DOHH2 (cell line): ENCODE measurements around the gene PORCN.

Experiments used
- H3F3A ChIP-seq: fragments of 200-600 bp; sonication (generic), shearing (Covaris generic); 2 replicates; pipeline ENCODE4 v1.6.0; 2016; ENCODE audit warnings: antibody characterized with exemption, mild to moderate bottlenecking; ENCODE audit not compliant: control insufficient read depth, insufficient read depth
- H3K27ac ChIP-seq: fragments of 200-600 bp; sonication (generic); 2 replicates; pipeline ENCODE4 v1.5.1; 2014; ENCODE audit warnings: low read depth, mild to moderate bottlenecking, low read length, moderate library complexity
- H3K27me3 ChIP-seq: fragments of 200-600 bp; sonication (generic); 2 replicates; pipeline ENCODE4 v1.6.1; 2014; ENCODE audit warnings: mild to moderate bottlenecking, low read length, mixed read lengths; ENCODE audit not compliant: control insufficient read depth
- H3K36me3 ChIP-seq: fragments of 200-600 bp; sonication (generic); 2 replicates; pipeline ENCODE4 v1.6.1; 2014; ENCODE audit warnings: mild to moderate bottlenecking, low read length, moderate library complexity, mixed read lengths; ENCODE audit not compliant: control insufficient read depth
- H3K4me1 ChIP-seq: fragments of 200-600 bp; sonication (generic); 2 replicates; pipeline ENCODE4 v1.6.1; 2014; ENCODE audit warnings: mild to moderate bottlenecking, low read length, mixed read lengths; ENCODE audit not compliant: control insufficient read depth
- H3K4me2 ChIP-seq: fragments of 200-600 bp; sonication (generic); 2 replicates; pipeline ENCODE4 v1.6.0; 2014; ENCODE audit warnings: mild to moderate bottlenecking, low read length, moderate library complexity
- H3K4me3 ChIP-seq: fragments of 200-600 bp; sonication (generic); 2 replicates; pipeline ENCODE4 v1.5.1; 2014; ENCODE audit warnings: mild to moderate bottlenecking, low read length, mixed read lengths
- H3K79me2 ChIP-seq: fragments of 200-600 bp; sonication (generic); 2 replicates; pipeline ENCODE4 v1.6.1; 2014; ENCODE audit warnings: mild to moderate bottlenecking, low read length, mixed read lengths; ENCODE audit not compliant: control insufficient read depth
- H3K9me2 ChIP-seq: fragments of 200-600 bp; sonication (generic); replicated peaks from 2 replicates; pipeline ENCODE4 v1.6.1; 2014; ENCODE audit warnings: mild to moderate bottlenecking, low read length, mixed read lengths; ENCODE audit not compliant: control insufficient read depth
- H3K9me3 ChIP-seq: fragments of 200-600 bp; sonication (generic); 2 replicates; pipeline ENCODE4 v1.6.1; 2014; ENCODE audit warnings: antibody characterized with exemption, low read length, mixed read lengths; ENCODE audit not compliant: control insufficient read depth, insufficient read depth
- H4K20me1 ChIP-seq: fragments of 200-600 bp; sonication (generic); 2 replicates; pipeline ENCODE4 v1.6.0; 2014; ENCODE audit warnings: low read depth, mild to moderate bottlenecking, antibody characterized with exemption, low read length, moderate library complexity; ENCODE audit not compliant: control insufficient read depth, insufficient read depth
- EZH2phosphoT487 ChIP-seq: fragments of 200-600 bp; sonication (generic); IDR thresholded peaks from 2 replicates; pipeline ENCODE4 v1.6.1; 2017; ENCODE audit warnings: borderline replicate concordance, mild to moderate bottlenecking, antibody characterized with exemption, low read length, moderate library complexity, mixed read lengths
- TF ChIP-seq, protein P1 (sequence below): fragments of 200-600 bp; sonication (generic); IDR thresholded peaks from one replicate; pipeline ENCODE4 v1.5.1; 2014; ENCODE audit warnings: antibody characterized with exemption, mild to moderate bottlenecking, low read depth, low read length; ENCODE audit not compliant: poor library complexity, severe bottlenecking

Gene PORCN

DNA sequence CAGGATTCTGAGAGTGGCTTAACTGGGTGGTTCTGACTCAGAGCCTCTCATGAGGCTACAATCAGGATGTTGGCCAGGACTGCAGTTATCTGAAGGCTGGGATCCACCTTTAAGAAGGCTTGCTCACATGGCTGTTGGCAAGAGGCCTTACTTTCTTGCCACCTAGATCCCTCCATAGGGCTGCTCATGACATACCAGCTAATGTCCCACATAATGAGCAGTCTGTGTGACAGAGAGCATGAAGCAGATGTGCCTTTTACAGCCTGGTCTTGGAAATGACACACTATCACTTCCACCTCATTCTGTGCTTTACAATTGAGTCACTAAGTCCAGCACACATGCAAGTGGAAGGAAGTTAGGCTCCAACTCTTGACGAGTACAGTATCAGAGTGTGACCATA lies 61.2 kb downstream of the PORCN start:
- no peaks in the 10 kb centered on the region for H3K9me3 ChIP-seq
- H3K4me2 ChIP-seq: no peak overlapping the region
- H3K27me3 ChIP-seq: no peaks in the 10 kb centered on the region
- H3K9me2 ChIP-seq: no peaks in the 10 kb centered on the region
- peaks cover 3% of the 10 kb centered on the region; the same call in 1 of the 2 replicates for H3F3A ChIP-seq
- no peak overlapping the region for H3K27ac ChIP-seq
- H3K79me2 ChIP-seq: peaks cover 6% of the 10 kb centered on the region
- H3K36me3 ChIP-seq: peaks cover 5% of the 10 kb centered on the region
- peaks cover 20% of the 10 kb centered on the region for H3K4me1 ChIP-seq
- no peak overlapping the region for H3K4me3 ChIP-seq
- peaks cover under 1% of the 10 kb centered on the region; the same call in 1 of the 2 replicates for H4K20me1 ChIP-seq
- TF ChIP-seq, protein P1, sequence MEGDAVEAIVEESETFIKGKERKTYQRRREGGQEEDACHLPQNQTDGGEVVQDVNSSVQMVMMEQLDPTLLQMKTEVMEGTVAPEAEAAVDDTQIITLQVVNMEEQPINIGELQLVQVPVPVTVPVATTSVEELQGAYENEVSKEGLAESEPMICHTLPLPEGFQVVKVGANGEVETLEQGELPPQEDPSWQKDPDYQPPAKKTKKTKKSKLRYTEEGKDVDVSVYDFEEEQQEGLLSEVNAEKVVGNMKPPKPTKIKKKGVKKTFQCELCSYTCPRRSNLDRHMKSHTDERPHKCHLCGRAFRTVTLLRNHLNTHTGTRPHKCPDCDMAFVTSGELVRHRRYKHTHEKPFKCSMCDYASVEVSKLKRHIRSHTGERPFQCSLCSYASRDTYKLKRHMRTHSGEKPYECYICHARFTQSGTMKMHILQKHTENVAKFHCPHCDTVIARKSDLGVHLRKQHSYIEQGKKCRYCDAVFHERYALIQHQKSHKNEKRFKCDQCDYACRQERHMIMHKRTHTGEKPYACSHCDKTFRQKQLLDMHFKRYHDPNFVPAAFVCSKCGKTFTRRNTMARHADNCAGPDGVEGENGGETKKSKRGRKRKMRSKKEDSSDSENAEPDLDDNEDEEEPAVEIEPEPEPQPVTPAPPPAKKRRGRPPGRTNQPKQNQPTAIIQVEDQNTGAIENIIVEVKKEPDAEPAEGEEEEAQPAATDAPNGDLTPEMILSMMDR: no peak
- no peak for TF ChIP-seq EZH2phosphoT487
